GM21723 (cell line): Measurements from ENCODE around the gene SPRR2D.
"Not testable (repeated sequence)": the region's sequence is repeated elsewhere in the genome, so short reads cannot be mapped to it uniquely, and the experiment has no call there.

Experiments
- ATAC-seq: cut with Tn5 transposase; IDR thresholded peaks from one replicate; pipeline ENCODE4 v1.9.1; 2021; ENCODE audit warnings: mild to moderate bottlenecking, moderate library complexity; ENCODE audit not compliant: unreplicated experiment

The SPRR2D gene

GRCh38 chr1:153040950-153041631 is at the start of gene SPRR2D:
SPRR2D (minus strand) TSS chr1:153041120; CDS start chr1:153040346, 774 bp downstream.
- ATAC-seq, result no peak

- ATAC-seq, result no peak
Observed at GRCh38 chr1:153087652-153088051, 46.7 kb upstream of the SPRR2D start.

GRCh38 chr1:153081736-153082135 is 40.8 kb upstream of the SPRR2D start:
- no peak for ATAC-seq

GRCh38 chr1:153072806-153073726 is 32.1 kb upstream of the SPRR2D start:
- ATAC-seq, result no peak

GRCh38 chr1:153071511-153071910 is 30.6 kb upstream of the SPRR2D start, which contains the start of gene SPRR2B:
SPRR2B (minus strand) TSS chr1:153071611; CDS start chr1:153070839, 772 bp downstream.
- no peak for ATAC-seq

- no peak for ATAC-seq
Observed at GRCh38 chr1:153070243-153070642, 29.3 kb upstream of the SPRR2D start.

GRCh38 chr1:153058826-153059784 is 18.2 kb upstream of the SPRR2D start:
- ATAC-seq, result no peak

GRCh38 chr1:153058154-153058553 is 17.2 kb upstream of the SPRR2D start:
- ATAC-seq, result no peak

GRCh38 chr1:153057375-153057774 is 16.5 kb upstream of the SPRR2D start, which contains the start of gene SPRR2A:
SPRR2A (minus strand) TSS chr1:153057512; CDS start chr1:153056735, 777 bp downstream.
- ATAC-seq, result no peak

GRCh38 chr1:153056111-153056510 is 15.2 kb upstream of the SPRR2D start:
- ATAC-seq, result not testable (repeated sequence)

GRCh38 chr1:153049211-153049610 is 8.3 kb upstream of the SPRR2D start:
- ATAC-seq, result no peak

- no peak for ATAC-seq
Observed at GRCh38 chr1:153035211-153035610, 5.7 kb downstream of the SPRR2D start.

- no peak for ATAC-seq
Observed at GRCh38 chr1:153032677-153033308, 8.1 kb downstream of the SPRR2D start.

GRCh38 chr1:153032073-153032472 is 8.8 kb downstream of the SPRR2D start:
- no peak for ATAC-seq

- ATAC-seq, result no peak
Observed at GRCh38 chr1:153030895-153031294, 10.0 kb downstream of the SPRR2D start, which contains the start of gene SPRR1B. SPRR1B (plus strand) TSS chr1:153031203; CDS start chr1:153032346, 1,143 bp downstream.

GRCh38 chr1:153028766-153029165 is 12.2 kb downstream of the SPRR2D start:
- no peak for ATAC-seq

GRCh38 chr1:153025797-153026196 is 15.1 kb downstream of the SPRR2D start:
- ATAC-seq, result no peak

- ATAC-seq, result no peak
Observed at GRCh38 chr1:153024413-153024812, 16.5 kb downstream of the SPRR2D start.

- no peak for ATAC-seq
Observed at GRCh38 chr1:153023109-153023508, 17.8 kb downstream of the SPRR2D start.

- ATAC-seq, result not testable (repeated sequence)
Observed at GRCh38 chr1:153022340-153022739, 18.6 kb downstream of the SPRR2D start.
